Liver (tissue), 9 donors: ENCODE results near the gene OTOG. TPM values are rescaled to one million over a fixed set of nuclear protein-coding genes. Genes with fewer than 3 reads are reported as not detected.

ENCODE experiments used
- DNase-seq: peaks from one replicate; pipeline ENCODE4 v3.0.0-alpha.2; 2017; ENCODE audit warnings: low spot score
- H3K27ac ChIP-seq, 2 donors: one replicate each; pipeline ENCODE4 v1.7.0; 2013; ENCODE audit warnings: inconsistent platforms in 2 of 2, low read length in 2 of 2, control low read depth in 1 of 2, low read depth in 1 of 2, mild to moderate bottlenecking in 1 of 2
- H3K27me3 ChIP-seq, 4 donors: one replicate each; pipeline versions ENCODE4 v1.6.1 to v1.7.0; 2013; ENCODE audit warnings: low read length in 3 of 4, inconsistent platforms in 1 of 4, mild to moderate bottlenecking in 1 of 4, moderate library complexity in 1 of 4; ENCODE audit not compliant: control insufficient read depth in 4 of 4, insufficient read depth in 4 of 4
- H3K36me3 ChIP-seq, 4 donors: one replicate each; pipeline versions ENCODE4 v1.6.1 to v1.7.0; 2013; ENCODE audit warnings: low read length in 3 of 4, mild to moderate bottlenecking in 3 of 4, low read depth in 1 of 4, moderate library complexity in 1 of 4; ENCODE audit not compliant: control insufficient read depth in 4 of 4, insufficient read depth in 3 of 4
- H3K4me1 ChIP-seq, 4 donors: one replicate each; pipeline versions ENCODE4 v1.6.1 to v1.7.0; 2013; ENCODE audit warnings: low read length in 3 of 4, mild to moderate bottlenecking in 3 of 4, moderate library complexity in 1 of 4; ENCODE audit not compliant: control insufficient read depth in 4 of 4, insufficient read depth in 4 of 4
- H3K4me3 ChIP-seq, 3 donors: one replicate each; pipeline versions ENCODE4 v1.6.1 to v1.7.0; 2013; ENCODE audit warnings: low read length in 3 of 3, control low read depth in 1 of 3, low read depth in 1 of 3, mild to moderate bottlenecking in 1 of 3
- H3K9ac ChIP-seq, 2 donors: one replicate each; pipeline ENCODE4 v1.7.0; 2013; ENCODE audit warnings: low read length in 2 of 2, mild to moderate bottlenecking in 2 of 2, moderate library complexity in 2 of 2, control low read depth in 1 of 2, low read depth in 1 of 2
- H3K9me3 ChIP-seq, 4 donors: one replicate each; pipeline versions ENCODE4 v1.6.1 to v1.7.0; 2013; ENCODE audit warnings: low read length in 3 of 4; ENCODE audit not compliant: control insufficient read depth in 4 of 4
- EGR1 ChIP-seq, 2 donors: IDR thresholded peaks; 2 replicates each; pipeline ENCODE4 v1.6.1; 2016 to 2018; ENCODE audit warnings: antibody characterized with exemption in 2 of 2, low read depth in 2 of 2
- FOXA1 ChIP-seq: IDR thresholded peaks from 2 replicates; pipeline ENCODE4 v1.6.1; 2016; ENCODE audit warnings: antibody characterized with exemption
- FOXA2 ChIP-seq: IDR thresholded peaks from 2 replicates; pipeline ENCODE4 v1.6.1; 2016; ENCODE audit warnings: antibody characterized with exemption
- GABPA ChIP-seq, 2 donors: IDR thresholded peaks in 1 of 2; conservative IDR thresholded peaks in 1 of 2; 2 replicates each; pipeline ENCODE4 v1.6.1; 2016; ENCODE audit warnings: antibody characterized with exemption in 2 of 2, mild to moderate bottlenecking in 1 of 2, moderate library complexity in 1 of 2
- HNF4A ChIP-seq, 2 donors: conservative IDR thresholded peaks; 2 replicates each; pipeline ENCODE4 v1.6.1; 2016; ENCODE audit warnings: antibody characterized with exemption in 2 of 2, mild to moderate bottlenecking in 2 of 2
- HNF4G ChIP-seq: IDR thresholded peaks from 2 replicates; pipeline ENCODE4 v1.6.1; 2016; ENCODE audit warnings: antibody characterized with exemption
- JUND ChIP-seq, 2 donors: IDR thresholded peaks; 2 replicates each; pipeline ENCODE4 v1.6.1; 2016; ENCODE audit warnings: antibody characterized with exemption in 2 of 2
- NR2F2 ChIP-seq: IDR thresholded peaks from 2 replicates; pipeline ENCODE4 v1.6.1; 2016; ENCODE audit warnings: antibody characterized with exemption
- RAD21 ChIP-seq, 2 donors: IDR thresholded peaks; 2 replicates each; pipeline ENCODE4 v1.6.1; 2016; ENCODE audit warnings: antibody characterized with exemption in 2 of 2, mild to moderate bottlenecking in 2 of 2
- RXRA ChIP-seq, 2 donors: IDR thresholded peaks; 2 replicates each; pipeline ENCODE4 v1.6.1; 2017 to 2018; ENCODE audit warnings: antibody characterized with exemption in 2 of 2, mild to moderate bottlenecking in 1 of 2
- SP1 ChIP-seq: IDR thresholded peaks from 2 replicates; pipeline ENCODE4 v1.6.1; 2018; ENCODE audit warnings: antibody characterized with exemption, mild to moderate bottlenecking
- TAF1 ChIP-seq: conservative IDR thresholded peaks from 2 replicates; pipeline ENCODE4 v1.6.1; 2016; ENCODE audit warnings: antibody characterized with exemption, mild to moderate bottlenecking
- YY1 ChIP-seq: IDR thresholded peaks from 2 replicates; pipeline ENCODE4 v1.6.1; 2016; ENCODE audit warnings: antibody characterized with exemption, mild to moderate bottlenecking
- WGBS: extraction: QIAGEN DNeasy Blood & Tissue Kit; methylation state at CpG from one replicate; pipeline ENCODE4 v1.1.7; 2013; 5-methylcytosine and 5-hydroxymethylcytosine counted together
- polyA plus RNA-seq, 2 donors: library from polyadenylated mRNA; stranded (reverse) in 1 of 2; unstranded in 1 of 2; fragments of 200-250 nt in 1 of 2; fragments of >200 nt in 1 of 2; fragmentation: Nextera tagmentation in 1 of 2; extraction: Ambion mirVana in 1 of 2; gene quantifications; one replicate each; pipeline versions ENCODE4 v1.2.1 to v1.2.3, GENCODE V29; 2013 to 2015
- total RNA-seq, 2 donors: library from RNA; depleted of rRNA; stranded (reverse); fragments of >200 nt; gene quantifications; one replicate each; pipeline ENCODE4 v1.2.3, GENCODE V29; 2014
- TF ChIP-seq, protein P1 (sequence below): IDR thresholded peaks from 2 replicates; pipeline ENCODE4 v1.6.1; 2016; ENCODE audit warnings: antibody characterized with exemption
- TF ChIP-seq, protein P2 (sequence below): IDR thresholded peaks from 2 replicates; pipeline ENCODE4 v1.6.1; 2016; ENCODE audit warnings: antibody characterized with exemption
- TF ChIP-seq, protein P3 (sequence below): IDR thresholded peaks from 2 replicates; pipeline ENCODE4 v1.6.1; 2016; ENCODE audit warnings: antibody characterized with exemption, mild to moderate bottlenecking
- TF ChIP-seq, protein P4 (sequence below): IDR thresholded peaks from 2 replicates; pipeline ENCODE4 v1.6.1; 2016; ENCODE audit warnings: antibody characterized with exemption
- TF ChIP-seq, protein P5 (sequence below): fragments of 150-350 bp; IDR thresholded peaks from 2 replicates; pipeline ENCODE4 v1.5.1; 2017; ENCODE audit warnings: improper control_type of control experiment, low read depth, low read length; ENCODE audit not compliant: missing input control
- donor health status: healthy.
- donor health status: healthy.
- donor health status: healthy.
- donor health status: healthy.
- donor health status: healthy.

OTOG gene
- total and polyA plus RNA-seq, 4 donors, result not detected

DNA sequence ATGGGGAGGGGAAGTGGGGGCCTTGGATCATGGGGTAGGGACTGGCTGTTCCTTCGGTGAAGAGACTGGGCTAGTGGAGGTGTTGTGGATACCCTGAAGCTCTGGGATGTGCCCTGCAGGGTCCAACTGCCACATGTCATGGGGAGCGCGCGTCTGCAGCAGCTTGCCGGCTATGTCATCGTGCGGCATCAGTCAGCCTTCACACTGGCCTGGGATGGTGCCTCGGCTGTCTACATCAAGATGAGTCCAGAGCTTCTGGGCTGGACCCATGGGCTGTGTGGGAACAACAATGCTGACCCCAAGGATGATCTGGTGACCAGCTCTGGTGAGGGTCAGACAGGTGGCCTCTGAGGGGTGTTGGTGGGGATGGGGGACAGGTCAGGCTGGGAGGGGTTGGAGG lies 9.9 kb downstream of the OTOG start:
- TF ChIP-seq HNF4A (conservative IDR thresholded peaks at IDR 0.05), result no peak
- WGBS, result 86% methylated on average over 8 of the region's 8 CpGs
- Histone ChIP-seq H3K27ac (no peak overlapping the region), H3K9me3 (no peaks in the 10 kb centered on the region), H3K9ac (no peak overlapping the region), H3K36me3 (no peaks in the 10 kb centered on the region), H3K4me3 (no peak overlapping the region), H3K27me3 (no peaks in the 10 kb centered on the region), H3K4me1 (no peaks in the 10 kb centered on the region)
- DNase-seq, result no peak

DNA sequence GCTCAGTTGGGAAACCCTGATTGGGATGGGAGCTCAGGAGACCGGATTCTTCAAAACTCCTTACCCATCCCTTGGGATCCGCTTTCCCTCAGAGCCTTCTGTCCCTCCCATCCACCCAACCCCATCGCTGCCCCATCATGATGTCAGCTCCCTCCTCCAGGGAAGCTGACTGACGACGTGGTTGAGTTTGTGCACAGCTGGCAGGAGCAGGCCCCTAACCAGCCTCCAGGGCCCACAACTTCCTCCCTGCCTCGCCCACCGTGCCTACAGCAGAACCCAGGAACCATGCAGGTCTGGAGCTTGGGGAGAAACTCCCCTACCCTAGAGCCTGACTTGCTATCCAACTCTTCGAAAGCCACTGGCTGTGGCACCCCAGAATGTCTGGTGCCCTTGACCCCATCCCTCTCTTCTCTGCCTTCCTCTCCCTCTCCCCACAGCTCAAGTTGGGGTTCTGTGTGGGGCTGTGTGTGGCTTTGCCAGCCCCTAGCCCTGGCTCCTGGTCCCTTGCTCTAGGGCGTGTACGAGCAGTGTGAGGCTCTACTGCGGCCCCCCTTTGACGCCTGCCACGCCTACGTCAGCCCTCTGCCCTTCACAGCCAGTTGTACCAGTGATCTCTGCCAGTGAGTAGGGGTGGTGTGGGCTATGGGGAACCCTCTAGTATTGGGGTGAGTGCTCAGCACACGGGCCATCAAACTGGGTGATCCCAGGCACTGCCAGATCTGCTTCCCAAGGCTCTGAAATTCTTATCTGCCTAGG lies 11.1 kb downstream of the OTOG start:
- no peak for TF ChIP-seq RAD21 (IDR thresholded peaks at IDR 0.05)
- TF ChIP-seq TAF1, result no peak
- TF ChIP-seq FOXA2, result no peak
- no peak for TF ChIP-seq HNF4A (conservative IDR thresholded peaks at IDR 0.05)
- TF ChIP-seq, protein P1, sequence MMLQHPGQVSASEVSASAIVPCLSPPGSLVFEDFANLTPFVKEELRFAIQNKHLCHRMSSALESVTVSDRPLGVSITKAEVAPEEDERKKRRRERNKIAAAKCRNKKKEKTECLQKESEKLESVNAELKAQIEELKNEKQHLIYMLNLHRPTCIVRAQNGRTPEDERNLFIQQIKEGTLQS, result no peak
- TF ChIP-seq, protein P2, sequence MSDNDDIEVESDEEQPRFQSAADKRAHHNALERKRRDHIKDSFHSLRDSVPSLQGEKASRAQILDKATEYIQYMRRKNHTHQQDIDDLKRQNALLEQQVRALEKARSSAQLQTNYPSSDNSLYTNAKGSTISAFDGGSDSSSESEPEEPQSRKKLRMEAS, result no peak
- no peak for TF ChIP-seq SP1
- no peak for TF ChIP-seq GABPA (IDR thresholded peaks at IDR 0.05 in 1 of 2, conservative IDR thresholded peaks at IDR 0.05 in 1 of 2)
- TF ChIP-seq EGR1 (IDR thresholded peaks at IDR 0.05; ENCODE audit: low read depth in 2 of 2), result no peak
- no peak for TF ChIP-seq JUND (IDR thresholded peaks at IDR 0.05)
- DNase-seq, result no peak
- Histone ChIP-seq H3K27me3 (peaks cover 0 to under 1% (median 0%) of the 10 kb centered on the region in 4 donors), H3K9ac (no peak overlapping the region), H3K27ac (no peak overlapping the region), H3K9me3 (no peaks in the 10 kb centered on the region), H3K36me3 (no peaks in the 10 kb centered on the region), H3K4me1 (no peaks in the 10 kb centered on the region), H3K4me3 (no peak overlapping the region)
- WGBS, result 84% methylated on average over 15 of the region's 15 CpGs

DNA sequence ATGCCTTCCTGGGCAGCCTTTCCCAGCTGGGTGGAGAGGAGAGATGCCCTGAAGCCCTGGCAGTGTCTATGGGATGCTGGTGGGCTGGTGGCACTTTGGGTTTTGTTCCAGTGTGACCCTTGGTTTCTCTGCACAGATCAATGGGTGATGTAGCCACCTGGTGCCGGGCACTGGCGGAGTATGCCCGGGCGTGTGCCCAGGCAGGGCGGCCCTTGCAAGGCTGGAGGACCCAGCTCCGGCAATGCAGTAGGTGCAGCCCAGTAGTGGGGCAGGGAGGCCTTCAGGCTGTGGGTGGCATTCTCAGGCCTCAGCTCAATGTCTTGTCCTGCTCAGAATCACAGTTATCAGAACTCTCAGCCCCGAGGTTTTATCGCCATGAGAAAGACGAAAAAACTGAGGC lies 11.9 kb downstream of the OTOG start:
- H3K27ac ChIP-seq, result no peak overlapping the region
- no peaks in the 10 kb centered on the region for H3K36me3 ChIP-seq
- H3K9me3 ChIP-seq, result no peaks in the 10 kb centered on the region
- TF ChIP-seq, protein P3, sequence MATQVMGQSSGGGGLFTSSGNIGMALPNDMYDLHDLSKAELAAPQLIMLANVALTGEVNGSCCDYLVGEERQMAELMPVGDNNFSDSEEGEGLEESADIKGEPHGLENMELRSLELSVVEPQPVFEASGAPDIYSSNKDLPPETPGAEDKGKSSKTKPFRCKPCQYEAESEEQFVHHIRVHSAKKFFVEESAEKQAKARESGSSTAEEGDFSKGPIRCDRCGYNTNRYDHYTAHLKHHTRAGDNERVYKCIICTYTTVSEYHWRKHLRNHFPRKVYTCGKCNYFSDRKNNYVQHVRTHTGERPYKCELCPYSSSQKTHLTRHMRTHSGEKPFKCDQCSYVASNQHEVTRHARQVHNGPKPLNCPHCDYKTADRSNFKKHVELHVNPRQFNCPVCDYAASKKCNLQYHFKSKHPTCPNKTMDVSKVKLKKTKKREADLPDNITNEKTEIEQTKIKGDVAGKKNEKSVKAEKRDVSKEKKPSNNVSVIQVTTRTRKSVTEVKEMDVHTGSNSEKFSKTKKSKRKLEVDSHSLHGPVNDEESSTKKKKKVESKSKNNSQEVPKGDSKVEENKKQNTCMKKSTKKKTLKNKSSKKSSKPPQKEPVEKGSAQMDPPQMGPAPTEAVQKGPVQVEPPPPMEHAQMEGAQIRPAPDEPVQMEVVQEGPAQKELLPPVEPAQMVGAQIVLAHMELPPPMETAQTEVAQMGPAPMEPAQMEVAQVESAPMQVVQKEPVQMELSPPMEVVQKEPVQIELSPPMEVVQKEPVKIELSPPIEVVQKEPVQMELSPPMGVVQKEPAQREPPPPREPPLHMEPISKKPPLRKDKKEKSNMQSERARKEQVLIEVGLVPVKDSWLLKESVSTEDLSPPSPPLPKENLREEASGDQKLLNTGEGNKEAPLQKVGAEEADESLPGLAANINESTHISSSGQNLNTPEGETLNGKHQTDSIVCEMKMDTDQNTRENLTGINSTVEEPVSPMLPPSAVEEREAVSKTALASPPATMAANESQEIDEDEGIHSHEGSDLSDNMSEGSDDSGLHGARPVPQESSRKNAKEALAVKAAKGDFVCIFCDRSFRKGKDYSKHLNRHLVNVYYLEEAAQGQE, result no peak
- no peak for TF ChIP-seq SP1
- TF ChIP-seq, protein P4, sequence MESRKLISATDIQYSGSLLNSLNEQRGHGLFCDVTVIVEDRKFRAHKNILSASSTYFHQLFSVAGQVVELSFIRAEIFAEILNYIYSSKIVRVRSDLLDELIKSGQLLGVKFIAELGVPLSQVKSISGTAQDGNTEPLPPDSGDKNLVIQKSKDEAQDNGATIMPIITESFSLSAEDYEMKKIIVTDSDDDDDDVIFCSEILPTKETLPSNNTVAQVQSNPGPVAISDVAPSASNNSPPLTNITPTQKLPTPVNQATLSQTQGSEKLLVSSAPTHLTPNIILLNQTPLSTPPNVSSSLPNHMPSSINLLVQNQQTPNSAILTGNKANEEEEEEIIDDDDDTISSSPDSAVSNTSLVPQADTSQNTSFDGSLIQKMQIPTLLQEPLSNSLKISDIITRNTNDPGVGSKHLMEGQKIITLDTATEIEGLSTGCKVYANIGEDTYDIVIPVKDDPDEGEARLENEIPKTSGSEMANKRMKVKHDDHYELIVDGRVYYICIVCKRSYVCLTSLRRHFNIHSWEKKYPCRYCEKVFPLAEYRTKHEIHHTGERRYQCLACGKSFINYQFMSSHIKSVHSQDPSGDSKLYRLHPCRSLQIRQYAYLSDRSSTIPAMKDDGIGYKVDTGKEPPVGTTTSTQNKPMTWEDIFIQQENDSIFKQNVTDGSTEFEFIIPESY, result no peak
- TF ChIP-seq EGR1 (IDR thresholded peaks at IDR 0.05; ENCODE audit: low read depth in 2 of 2), result no peak
- TF ChIP-seq FOXA2, result no peak
- TF ChIP-seq, protein P2, result no peak
- no peak for TF ChIP-seq JUND (IDR thresholded peaks at IDR 0.05)
- no peak for TF ChIP-seq HNF4A (conservative IDR thresholded peaks at IDR 0.05)
- no peak for TF ChIP-seq YY1
- TF ChIP-seq, protein P1, result no peak
- TF ChIP-seq, protein P5, sequence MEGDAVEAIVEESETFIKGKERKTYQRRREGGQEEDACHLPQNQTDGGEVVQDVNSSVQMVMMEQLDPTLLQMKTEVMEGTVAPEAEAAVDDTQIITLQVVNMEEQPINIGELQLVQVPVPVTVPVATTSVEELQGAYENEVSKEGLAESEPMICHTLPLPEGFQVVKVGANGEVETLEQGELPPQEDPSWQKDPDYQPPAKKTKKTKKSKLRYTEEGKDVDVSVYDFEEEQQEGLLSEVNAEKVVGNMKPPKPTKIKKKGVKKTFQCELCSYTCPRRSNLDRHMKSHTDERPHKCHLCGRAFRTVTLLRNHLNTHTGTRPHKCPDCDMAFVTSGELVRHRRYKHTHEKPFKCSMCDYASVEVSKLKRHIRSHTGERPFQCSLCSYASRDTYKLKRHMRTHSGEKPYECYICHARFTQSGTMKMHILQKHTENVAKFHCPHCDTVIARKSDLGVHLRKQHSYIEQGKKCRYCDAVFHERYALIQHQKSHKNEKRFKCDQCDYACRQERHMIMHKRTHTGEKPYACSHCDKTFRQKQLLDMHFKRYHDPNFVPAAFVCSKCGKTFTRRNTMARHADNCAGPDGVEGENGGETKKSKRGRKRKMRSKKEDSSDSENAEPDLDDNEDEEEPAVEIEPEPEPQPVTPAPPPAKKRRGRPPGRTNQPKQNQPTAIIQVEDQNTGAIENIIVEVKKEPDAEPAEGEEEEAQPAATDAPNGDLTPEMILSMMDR, result no peak
- no peak for TF ChIP-seq GABPA (IDR thresholded peaks at IDR 0.05 in 1 of 2, conservative IDR thresholded peaks at IDR 0.05 in 1 of 2)
- no peak for TF ChIP-seq TAF1
- TF ChIP-seq NR2F2, result no peak
- TF ChIP-seq FOXA1, result no peak
- TF ChIP-seq HNF4G, result no peak
- no peak for TF ChIP-seq RXRA (IDR thresholded peaks at IDR 0.05)
- TF ChIP-seq RAD21 (IDR thresholded peaks at IDR 0.05), result no peak
- no peak for DNase-seq
- H3K27me3 ChIP-seq, result peaks cover 0 to 2% (median 0%) of the 10 kb centered on the region in 4 donors
- no peaks in the 10 kb centered on the region for H3K4me1 ChIP-seq
- H3K9ac ChIP-seq, result no peak overlapping the region
- H3K4me3 ChIP-seq, result no peak overlapping the region
- WGBS, result 91% methylated on average over 9 of the region's 9 CpGs
